ENCODE data around the gene STXBP6. TPM values are rescaled to one million over a fixed set of nuclear protein-coding genes. Genes with fewer than 3 reads are reported as not detected.

STXBP6 gene
- total and polyA plus RNA-seq, 8 donors, result 9.9 to 28.5 (median 23.2) TPM

DNA sequence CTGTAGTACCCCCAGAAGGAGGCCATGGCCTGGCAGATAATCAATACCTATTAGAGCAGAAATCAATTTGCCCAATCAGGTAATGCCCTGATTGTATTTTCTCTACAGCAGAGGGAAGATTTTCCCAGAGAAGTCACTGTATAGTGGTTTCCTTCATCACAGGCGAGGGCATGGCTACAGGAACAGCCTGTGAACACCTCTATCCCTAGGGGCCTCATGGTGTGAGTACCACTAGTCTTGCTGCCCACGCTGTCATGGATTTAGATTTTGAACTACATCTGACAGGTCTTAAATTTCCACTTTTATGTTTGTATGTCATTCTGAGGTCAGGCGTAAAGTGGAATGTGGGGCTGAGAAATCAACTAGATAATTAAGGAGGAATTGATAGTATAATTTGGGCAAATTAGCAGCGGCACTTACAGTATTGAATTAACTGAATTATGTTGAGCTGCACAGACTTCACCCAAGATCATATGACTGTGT lies 42.4 kb upstream of the STXBP6 start:
- Histone ChIP-seq H3K9me3 (no peaks in the 10 kb centered on the region), H3K36me3 (no peaks in the 10 kb centered on the region), H3K27ac (no peak overlapping the region), H3K4me1 (peaks cover 0 to 13% (median 6%) of the 10 kb centered on the region in 3 donors), H3K27me3 (no peaks in the 10 kb centered on the region), H3K4me3 (no peak overlapping the region)
- ATAC-seq (no peak), FAIRE-seq (no peak), DNase-seq (no peak)
- 84 to 85% methylated on average over 4 of the region's 4 CpGs for WGBS, 2 donors
- TF ChIP-seq, protein P1, sequence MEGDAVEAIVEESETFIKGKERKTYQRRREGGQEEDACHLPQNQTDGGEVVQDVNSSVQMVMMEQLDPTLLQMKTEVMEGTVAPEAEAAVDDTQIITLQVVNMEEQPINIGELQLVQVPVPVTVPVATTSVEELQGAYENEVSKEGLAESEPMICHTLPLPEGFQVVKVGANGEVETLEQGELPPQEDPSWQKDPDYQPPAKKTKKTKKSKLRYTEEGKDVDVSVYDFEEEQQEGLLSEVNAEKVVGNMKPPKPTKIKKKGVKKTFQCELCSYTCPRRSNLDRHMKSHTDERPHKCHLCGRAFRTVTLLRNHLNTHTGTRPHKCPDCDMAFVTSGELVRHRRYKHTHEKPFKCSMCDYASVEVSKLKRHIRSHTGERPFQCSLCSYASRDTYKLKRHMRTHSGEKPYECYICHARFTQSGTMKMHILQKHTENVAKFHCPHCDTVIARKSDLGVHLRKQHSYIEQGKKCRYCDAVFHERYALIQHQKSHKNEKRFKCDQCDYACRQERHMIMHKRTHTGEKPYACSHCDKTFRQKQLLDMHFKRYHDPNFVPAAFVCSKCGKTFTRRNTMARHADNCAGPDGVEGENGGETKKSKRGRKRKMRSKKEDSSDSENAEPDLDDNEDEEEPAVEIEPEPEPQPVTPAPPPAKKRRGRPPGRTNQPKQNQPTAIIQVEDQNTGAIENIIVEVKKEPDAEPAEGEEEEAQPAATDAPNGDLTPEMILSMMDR (IDR thresholded peaks at IDR 0.05), result no peak
- intact Hi-C loops (cut with DNase I), result no loop called here

DNA sequence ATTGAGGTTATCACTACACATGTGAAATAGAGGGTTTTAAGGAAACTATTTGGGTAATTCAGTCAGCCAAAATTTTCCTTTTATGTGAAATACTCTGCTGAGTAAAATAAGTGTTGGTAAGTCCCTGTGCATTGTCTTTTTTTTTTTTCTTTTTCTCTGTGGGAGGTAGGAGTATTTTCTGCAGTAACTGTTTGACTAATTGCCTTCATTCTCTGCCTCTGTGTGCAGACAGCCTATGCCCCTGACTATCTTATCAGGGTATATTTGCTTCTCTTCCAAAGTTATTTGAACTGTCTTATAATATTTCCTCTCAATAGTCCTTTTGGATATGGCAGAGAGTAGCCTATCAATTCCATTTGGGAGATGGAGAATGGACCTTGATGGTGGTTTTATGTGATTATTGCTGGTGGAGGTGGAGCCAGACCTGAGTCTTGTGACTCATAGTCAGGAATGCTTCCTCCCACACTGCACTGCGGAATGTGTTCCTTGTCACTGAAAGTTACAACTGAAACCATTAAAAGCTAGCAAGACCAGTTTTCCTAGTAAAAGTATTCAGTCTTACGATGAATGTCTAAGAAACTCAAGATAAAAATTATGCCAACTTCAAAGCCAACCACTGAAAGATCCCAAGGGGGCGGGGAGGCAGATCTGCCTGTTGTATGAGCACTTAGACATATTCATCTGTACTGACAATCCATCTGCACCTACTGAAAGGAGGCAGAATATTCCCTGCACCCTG lies 40.9 kb upstream of the STXBP6 start:
- no peaks in the 10 kb centered on the region for H3K27me3 ChIP-seq
- WGBS, 2 donors, result 32 to 46% methylated on average over 3 of the region's 3 CpGs
- FAIRE-seq (no peak), ATAC-seq (peak; percentile 94 to 98 (median 97)), DNase-seq (peak in 4 of 6 donors; percentile 42 to 61 (median 56))
- H3K27ac ChIP-seq, result peak overlapping the region in 2 of 4 donors; percentile 61 to 69
- H3K4me1 ChIP-seq, result peaks cover 0 to 13% (median 6%) of the 10 kb centered on the region in 3 donors
- no peaks in the 10 kb centered on the region for H3K36me3 ChIP-seq
- no peak overlapping the region for H3K4me3 ChIP-seq
- H3K9me3 ChIP-seq, result no peaks in the 10 kb centered on the region
- TF ChIP-seq, protein P1 (IDR thresholded peaks at IDR 0.05), result no peak
- intact Hi-C loops (cut with DNase I), result no loop called here

DNA sequence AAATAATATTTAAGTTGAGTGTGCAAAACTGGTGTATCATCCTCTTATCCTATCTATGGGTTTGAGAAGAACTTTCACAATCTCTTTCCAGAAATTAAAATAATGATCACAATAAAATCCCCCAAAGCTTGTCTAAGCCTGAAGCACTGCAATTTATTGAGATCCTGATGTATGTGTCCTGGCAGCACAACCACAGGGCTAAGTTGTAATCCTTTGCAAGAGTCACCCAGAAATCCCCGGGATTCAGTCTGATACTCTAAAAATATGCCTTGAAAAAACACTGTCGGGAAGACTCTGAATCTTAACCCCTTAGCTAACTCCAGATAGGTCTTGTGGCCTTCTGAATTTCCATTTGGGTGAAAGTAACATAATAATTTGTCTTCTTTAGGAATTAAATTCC lies 40.3 kb upstream of the STXBP6 start:
- Histone ChIP-seq H3K9me3 (no peaks in the 10 kb centered on the region), H3K4me3 (no peak overlapping the region), H3K36me3 (no peaks in the 10 kb centered on the region), H3K27me3 (no peaks in the 10 kb centered on the region), H3K27ac (no peak overlapping the region), H3K4me1 (peaks cover 0 to 13% (median 6%) of the 10 kb centered on the region in 3 donors)
- no peak for FAIRE-seq
- ATAC-seq, result no peak
- 29 to 78% methylated on average over 2 of the region's 2 CpGs for WGBS, 2 donors
- no peak for DNase-seq
- TF ChIP-seq, protein P1 (IDR thresholded peaks at IDR 0.05), result no peak
- intact Hi-C loops (cut with DNase I), result no loop called here

DNA sequence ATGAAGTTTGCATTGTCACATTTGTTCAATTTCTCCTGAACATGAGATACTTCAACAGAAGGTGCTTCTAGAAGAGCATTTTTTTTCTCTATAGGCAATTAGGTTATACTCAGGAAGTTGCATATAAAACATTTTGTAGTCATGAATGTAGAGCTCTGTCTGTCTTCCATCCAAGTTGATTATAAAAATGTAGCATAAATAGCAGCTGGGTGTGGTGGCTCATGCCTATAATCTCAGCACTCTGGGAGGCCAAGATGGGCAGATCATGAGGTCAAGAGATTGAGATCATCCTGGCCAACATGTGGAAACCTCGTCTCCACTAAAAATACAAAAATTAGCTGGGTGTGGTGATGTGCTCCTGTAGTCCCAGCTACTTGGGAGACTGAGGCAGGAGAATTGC lies 39.5 kb upstream of the STXBP6 start:
- H3K4me1 ChIP-seq, result peaks cover 0 to 13% (median 6%) of the 10 kb centered on the region in 3 donors
- ATAC-seq (no peak), FAIRE-seq (no peak), DNase-seq (no peak)
- H3K27me3 ChIP-seq, result no peaks in the 10 kb centered on the region
- H3K9me3 ChIP-seq, result no peaks in the 10 kb centered on the region
- 92 to 100% methylated on average over 1 of the region's 1 CpG for WGBS, 2 donors
- H3K27ac ChIP-seq, result no peak overlapping the region
- no peak overlapping the region for H3K4me3 ChIP-seq
- intact Hi-C loops (cut with DNase I), result no loop called here
- H3K36me3 ChIP-seq, result no peaks in the 10 kb centered on the region
- TF ChIP-seq, protein P1 (IDR thresholded peaks at IDR 0.05), result no peak

DNA sequence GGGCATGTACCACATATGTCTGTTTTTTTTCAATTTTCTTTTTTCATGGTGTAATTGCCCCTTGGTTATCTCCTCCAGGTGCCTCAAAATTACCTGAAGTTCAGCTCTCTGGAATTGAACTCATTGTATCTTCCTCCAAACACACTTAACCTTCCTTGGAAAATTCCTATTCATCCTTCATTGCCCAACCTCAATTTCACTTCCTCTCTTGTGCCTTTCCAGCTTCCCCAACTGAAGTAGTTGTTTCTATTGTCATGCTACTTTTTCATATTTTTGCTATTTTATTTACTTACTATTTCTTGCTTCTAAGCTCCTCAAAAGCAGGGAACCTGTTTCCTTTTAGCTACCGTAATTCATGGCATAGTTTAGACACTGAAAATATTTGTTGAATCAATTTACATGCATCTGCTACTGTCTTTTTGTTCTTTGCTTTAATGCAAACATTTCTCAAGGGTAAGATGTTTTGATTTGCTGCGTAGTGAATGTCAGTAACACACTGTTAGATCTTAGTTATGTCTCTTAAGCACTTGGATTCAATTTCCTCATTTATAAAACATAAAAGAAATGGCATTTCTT lies 37.0 kb upstream of the STXBP6 start:
- H3K27me3 ChIP-seq, result no peaks in the 10 kb centered on the region
- WGBS, 2 donors, result 27 to 42% methylated on average over 2 of the region's 2 CpGs
- no peak overlapping the region for H3K4me3 ChIP-seq
- H3K4me1 ChIP-seq, result peaks cover 0 to 13% (median 6%) of the 10 kb centered on the region in 3 donors
- DNase-seq (no peak), ATAC-seq (no peak), FAIRE-seq (no peak)
- H3K36me3 ChIP-seq, result no peaks in the 10 kb centered on the region
- H3K27ac ChIP-seq, result no peak overlapping the region
- H3K9me3 ChIP-seq, result no peaks in the 10 kb centered on the region
- TF ChIP-seq, protein P1 (IDR thresholded peaks at IDR 0.05), result no peak
- intact Hi-C loops (cut with DNase I), result no loop called here

All from pancreas (tissue), 10 donors.